NCI-H345 treated with DMSO at 0.1 percent for 48 hours (cell line): Measurements from ENCODE around the gene BCAM.

ENCODE experiments used
- DNase-seq: peaks from one replicate; lab custom pipeline; 2025; ENCODE audit not compliant: unreplicated experiment; lab: John Stamatoyannopoulos, UW

BCAM gene

DNA sequence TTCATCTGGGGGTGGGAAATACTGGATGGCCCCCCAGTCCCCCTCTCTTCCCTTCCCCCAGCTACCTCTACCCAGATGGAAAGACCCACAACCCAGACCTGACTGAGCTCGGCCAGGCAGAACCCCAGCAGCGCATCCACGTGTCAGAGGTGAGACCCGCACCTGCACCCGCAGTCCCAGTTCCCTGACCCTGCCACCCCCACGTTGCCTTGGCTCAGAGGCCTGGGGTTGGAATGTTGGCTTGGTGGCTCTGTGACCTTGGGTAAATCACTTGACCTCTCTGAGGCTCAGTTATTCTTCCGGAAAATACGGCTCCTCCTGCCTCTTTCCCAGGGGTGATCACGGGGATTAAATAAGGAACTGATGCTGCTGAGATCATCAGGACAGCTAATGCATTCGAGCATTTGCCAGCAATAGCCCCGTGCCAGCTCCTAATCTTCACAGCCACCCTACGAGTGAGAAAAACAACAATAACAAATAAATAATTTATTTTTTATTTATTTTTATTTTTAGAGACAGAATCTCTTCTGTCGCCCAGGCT lies 18.9 kb upstream of the BCAM start:
- DNase-seq, result no peak

DNA sequence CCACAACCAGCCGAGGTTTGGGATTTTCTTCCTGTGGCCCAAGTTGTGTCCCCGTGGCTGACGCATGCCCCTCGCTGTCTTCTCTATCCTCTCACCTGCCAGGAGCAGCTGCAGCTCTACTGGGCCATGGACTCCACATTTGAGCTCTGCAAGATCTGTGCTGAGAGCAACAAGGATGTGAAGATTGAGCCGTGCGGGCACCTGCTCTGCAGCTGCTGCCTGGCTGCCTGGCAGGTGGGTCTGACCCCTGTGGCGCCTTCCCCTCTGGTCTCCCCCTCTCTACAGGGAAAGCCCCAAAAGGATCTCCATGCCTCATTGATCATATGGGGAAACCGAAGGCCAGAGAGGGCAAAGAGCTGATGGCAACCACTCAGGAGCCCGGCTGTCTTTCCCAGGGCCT lies 16.6 kb upstream of the BCAM start:
- peak; percentile 59 for DNase-seq

DNA sequence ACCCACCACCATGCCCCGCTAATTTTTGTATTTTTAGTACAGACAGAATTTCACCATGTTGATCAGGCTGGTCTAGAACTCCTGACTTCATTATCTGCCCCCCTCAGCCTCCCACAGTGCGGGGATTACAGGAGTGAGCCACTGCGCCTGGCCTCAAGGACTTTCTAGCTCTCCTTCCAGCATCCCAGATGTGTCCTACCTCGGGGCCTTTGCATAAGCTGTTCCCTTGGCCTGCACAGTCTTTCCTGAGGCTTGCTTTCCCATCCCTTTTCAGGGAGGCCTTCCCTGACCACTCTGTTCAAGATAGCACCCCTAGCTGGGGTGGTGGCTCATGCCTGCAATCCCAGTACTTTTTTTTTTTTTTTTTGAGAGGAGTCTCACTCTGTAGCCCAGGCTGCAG lies 14.3 kb upstream of the BCAM start:
- no peak for DNase-seq

DNA sequence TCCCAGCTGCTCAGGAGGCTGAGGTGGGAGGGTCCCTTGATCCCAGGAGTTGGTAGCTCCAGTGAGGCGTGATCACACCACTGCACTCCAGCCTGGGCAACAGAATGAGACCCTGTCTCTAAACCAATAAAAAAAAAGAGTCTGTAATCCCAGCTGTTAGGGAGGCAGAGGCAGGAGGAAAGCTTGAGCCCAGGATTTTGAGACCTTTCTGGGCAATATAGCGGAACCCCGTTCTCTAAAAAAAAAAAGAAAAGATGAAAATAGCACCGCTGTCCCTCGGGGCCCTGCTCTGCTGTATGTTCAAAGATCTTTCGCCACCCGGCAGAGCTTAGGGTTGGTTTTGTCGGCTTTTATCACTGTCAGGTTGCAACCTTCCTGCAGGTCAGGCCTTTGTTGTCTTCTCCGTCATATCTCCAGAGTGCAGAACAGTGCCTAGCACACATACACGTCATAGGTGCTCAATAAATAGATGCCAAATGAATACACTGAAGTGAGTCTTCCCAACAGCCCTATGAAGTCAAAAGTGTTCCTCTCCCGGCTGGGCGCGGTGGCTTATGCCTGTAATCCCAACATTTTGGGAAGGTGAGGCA lies 13.4 kb upstream of the BCAM start:
- DNase-seq, result no peak

DNA sequence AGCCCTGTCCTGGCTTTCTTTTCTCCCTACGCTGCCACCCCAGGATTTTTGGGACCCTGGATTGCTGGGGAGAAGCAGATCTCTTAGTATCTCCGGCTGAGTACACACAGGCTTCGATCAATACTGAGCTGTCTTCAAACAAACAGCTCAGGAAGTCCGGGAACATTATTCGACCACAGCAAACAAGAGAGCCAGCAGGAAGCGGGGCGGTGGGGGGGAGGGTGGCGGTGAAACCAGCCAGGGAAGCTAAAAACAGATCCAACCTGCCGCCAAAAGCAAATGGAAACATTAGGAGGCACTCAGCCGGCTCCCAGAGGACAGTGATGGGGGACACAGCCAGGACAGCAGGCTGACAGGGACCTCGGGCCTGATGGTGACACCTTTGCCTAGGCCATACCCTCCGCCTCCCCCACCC lies 12.2 kb upstream of the BCAM start:
- DNase-seq, result peak; percentile 52

DNA sequence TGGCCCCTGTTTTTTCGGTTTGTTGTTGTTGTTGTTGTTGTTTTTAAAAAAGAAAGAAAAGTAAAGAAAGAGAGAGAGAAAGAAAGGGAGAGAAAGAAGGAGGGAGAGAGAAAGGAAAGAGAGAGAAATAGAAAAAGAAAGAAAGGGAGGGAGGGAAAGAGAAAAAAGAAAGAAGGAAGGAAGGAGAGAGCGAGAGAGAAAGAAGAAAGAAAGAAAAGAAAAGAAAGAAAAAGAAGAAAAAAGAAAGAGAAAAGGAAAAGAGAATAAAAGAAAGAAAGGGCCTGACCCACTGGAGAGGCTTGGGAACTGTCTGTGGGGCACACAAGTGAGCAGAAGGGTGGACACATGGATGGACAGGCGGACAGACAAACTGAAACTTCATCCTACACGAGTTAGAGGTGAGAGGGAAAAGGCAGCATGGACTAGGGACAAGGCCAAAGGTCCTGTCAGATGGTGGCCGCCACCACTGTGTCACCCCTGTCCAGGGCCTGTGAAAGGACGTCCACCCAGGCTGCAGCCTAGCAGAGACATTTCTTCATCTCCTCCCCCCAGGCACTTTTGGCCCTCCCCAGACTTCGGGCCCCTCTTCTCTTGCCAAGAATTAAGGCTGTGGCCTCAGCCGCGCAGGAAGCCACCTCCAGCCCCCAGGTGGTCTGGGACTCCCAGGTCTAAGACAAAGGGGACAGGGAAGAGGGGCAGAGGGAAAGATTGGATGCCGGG lies 9.1 kb upstream of the BCAM start:
- no peak for DNase-seq

DNA sequence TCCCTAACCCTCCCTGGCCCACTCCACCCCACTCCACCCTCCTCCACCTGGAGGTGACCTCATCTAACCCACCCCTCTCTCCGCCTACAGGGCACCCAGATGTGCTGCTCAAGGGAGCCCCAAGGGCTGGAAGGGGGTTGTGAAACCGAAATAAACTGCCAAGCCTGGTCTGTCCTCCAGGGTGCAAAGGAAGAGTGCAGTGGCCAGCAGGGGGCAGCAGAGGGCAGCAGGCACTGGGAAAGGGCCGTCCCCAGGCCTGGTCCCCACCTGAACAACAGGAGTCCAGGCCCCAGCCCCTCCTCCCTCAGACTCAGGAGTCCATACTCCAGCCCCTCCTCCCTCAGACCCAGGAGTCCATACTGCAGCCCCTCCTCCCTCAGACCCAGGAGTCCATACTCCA lies 8.4 kb upstream of the BCAM start:
- DNase-seq, result peak; percentile 32

DNA sequence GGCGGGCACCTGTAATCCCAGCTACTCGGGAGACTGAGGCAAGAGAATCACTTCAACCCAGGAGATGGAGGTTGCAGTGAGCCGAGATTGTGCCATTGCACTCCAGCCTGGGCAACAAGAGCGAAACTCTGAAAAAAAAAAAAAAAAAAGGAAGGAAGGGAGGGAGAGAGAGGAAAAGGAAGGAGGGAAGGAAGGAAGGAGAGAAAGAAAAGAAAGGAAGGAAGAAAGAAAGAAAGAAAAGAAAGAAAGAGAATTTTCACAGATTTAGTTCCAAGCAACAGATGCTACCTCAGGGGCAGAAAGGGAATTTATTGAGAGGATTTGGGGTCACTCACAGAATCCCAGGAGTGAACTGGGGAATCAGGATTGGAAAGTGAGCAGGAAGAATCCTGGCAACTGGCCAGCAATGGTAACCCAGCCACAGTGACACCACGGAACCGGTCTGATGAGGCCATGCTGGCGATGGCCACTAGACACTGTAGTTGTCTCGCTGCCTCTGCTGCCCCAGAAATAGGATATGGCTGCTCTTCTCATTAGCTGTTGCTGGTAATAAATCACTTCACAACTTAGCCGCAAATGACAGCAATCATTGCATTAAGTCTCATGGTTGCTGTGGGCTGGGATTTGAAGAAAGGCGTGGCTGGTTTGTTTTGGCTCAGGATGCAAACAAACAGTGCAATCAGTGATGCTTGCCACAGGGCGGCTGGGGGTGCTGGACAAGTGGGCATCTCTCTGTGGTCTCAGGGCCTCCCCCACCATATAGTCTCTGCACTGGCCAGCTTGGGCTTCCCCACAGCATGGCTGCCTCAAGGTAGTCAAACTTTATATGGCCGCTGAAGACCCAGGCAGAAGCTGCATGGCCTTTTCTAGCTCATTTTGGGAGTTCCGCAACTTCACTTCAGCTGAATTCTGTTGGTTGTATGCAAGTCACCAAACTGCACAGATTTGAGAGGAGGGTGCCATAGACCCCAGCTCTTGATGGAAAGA lies 5.2 kb upstream of the BCAM start:
- no peak for DNase-seq

DNA sequence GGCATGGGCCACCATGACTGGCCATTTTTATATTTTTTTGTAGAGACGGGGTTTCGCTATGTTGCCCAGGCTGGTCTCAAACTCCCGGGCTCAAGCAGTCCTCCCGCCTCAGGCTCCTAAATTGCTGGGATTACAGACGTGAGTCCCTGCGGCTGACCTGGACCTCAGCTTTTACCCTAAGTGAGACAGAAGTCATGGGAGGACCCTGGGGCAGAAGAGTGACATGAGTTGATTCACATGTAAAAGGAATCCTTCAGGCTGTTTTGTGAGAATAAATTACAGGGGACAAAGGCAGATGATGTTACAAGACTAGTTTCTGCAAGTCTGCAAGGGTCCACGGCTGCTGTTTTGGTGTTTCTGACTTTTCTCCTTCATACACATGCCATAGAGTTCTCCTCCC lies 2.6 kb upstream of the BCAM start:
- no peak for DNase-seq

DNA sequence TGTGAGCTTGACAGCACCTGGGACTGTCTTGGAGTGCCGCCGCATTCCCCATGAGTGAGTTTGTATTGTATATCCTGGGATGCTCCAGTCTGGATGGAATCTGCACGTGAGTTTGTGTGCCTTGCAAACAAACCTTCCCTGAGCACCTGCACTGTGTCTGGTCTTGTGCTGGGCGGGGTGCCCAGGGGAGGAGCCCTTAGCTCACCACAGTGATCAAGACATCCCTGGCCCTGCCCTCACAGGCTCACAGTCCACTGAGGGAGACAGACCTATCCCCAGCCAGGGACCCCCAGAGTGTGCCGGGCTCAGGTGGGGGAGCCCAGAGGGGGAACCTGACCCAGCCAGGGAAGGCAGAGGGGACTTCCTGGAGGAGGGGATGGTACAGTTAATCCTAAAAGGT lies 1.7 kb upstream of the BCAM start:
- peak; percentile 42 for DNase-seq

DNA sequence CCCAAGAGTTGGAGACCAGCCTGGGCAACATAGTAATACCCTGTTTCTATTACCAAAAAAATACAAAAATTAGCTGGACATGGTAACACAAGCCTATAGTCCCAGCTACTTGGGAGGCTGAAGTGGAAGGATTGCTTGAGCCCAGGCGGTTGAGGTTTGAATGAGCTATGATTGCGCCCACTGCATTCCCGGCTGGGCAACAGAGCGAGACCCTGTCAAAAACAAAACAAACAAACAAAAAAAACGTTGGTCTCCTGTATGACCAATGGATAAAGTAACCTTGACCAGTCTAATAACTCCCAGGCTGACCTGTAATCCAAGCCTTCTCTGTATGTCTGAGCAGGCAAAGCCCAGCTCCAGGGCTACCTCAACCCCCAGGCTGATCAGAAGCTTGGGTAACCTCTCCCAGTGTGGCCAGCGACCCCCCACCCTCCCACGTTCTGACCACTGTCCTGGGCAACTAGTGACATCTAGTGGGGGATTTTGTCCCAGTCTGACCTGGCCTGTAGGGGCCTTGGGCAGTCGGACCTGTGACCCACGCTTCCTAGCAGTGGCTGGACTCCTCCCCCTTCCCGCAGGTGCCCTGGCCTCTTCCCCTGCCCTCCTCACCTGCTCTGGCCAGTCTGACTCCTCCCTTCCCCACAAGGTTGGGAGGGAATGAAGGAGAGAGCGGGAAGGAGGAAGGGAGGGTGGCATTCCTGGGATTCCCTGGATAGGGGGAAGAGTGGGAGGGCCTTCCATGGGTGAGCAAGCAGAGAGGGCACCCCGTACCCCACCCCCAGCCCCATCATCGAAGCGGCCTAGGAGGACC lies 1.0 kb upstream of the BCAM start:
- no peak for DNase-seq

DNA sequence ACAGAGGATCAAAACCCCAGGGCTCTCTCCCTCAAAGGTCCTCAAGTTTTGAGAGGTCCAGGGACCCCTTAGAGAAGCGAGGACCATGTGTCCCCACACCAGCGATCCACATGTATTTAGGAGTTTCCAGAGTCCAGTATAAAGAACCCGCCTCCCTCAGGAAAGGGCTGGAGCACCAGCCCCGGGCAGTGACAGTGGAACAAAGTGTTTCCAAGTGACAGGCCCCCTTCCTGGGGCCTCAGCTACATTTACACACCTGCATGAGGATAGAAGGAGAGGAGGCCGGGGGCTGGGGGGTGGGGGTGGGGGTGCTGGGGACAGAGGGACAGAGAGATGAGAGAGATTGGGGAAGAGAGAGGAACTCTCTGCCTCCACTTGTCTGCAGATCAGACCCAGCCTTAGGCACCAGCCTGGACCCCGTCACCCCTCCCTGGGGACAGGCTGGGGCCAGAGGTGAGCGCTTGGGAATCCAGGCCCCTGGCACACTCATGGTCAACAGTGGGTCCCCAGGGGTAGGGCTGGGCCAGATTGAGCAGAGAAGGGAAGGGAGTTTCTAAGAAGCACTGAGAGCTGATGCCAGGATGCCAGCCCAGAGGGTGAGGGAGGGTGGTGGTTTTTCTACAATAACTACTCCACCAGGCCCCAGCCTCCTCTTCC lies 802 bp downstream of the BCAM start:
- no peak for DNase-seq

DNA sequence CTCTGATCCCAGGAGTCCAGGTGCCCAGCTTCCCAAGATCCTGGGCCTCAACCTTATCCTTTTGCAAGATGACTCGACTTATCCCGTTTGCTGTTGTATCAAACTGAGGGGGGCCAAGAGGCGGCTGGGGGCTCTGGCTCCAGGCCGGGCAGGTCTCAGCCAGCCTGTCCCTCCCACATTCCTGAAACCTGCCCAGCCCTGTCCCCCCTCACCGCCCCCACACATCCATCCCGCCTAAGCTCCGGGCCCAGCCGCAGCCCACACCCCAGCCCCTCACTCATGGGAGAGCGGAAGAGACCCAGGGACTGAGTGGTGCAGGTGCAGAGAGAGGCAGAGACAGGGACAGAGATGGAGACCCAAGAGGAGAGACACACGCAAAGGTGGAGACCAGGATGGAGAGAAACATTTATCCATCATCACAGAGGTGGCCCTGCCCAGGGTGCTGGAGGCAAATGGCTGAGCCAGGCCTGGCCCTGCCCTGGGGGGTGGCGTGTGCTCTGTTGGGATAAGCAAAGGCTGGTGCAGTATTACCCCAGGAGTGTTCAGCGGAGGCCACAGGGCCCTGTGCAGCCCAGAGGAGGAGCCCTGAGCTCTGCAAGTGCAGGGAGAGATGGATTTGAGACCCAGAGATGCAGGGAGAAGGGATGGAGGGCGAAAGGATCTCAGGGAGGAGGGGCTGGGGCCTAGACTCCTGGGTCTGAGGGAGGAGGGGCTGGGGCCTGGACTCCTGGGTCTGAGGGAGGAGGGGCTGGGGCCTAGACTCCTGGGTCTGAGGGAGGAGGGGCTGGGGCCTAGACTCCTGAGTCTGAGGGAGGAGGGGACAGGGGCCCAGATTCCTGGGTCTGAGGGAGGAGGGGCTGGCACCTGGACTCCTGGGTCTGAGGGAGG lies 1.6 kb downstream of the BCAM start:
- no peak for DNase-seq

DNA sequence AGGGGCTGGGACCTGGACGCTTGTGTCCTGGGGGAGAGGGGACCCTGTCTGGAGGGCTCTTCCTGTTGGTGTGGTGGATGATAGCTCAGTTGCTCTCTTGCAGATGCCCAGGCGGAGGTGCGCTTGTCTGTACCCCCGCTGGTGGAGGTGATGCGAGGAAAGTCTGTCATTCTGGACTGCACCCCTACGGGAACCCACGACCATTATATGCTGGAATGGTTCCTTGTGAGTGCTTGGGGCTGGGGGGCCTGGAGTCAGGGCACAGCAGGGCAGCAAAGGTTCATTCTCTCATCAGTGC lies 2.2 kb downstream of the BCAM start:
- DNase-seq, result no peak

DNA sequence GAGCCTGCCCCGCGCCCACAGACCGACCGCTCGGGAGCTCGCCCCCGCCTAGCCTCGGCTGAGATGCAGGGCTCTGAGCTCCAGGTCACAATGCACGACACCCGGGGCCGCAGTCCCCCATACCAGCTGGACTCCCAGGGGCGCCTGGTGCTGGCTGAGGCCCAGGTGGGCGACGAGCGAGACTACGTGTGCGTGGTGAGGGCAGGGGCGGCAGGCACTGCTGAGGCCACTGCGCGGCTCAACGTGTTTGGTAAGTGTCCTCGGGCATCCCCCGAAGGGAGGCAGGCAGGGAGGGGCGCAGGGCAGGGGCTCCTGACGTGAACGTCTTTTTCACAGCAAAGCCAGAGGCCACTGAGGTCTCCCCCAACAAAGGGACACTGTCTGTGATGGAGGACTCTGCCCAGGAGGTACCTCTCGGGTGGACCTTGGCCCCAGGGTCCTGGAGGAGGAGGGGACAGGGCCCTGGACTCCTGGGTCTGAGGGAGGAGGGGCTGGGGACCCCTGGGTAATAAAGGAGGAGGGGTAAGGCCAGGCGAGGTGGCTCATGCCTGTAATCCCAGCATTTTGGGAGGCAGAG lies 3.3 kb downstream of the BCAM start:
- DNase-seq, result no peak

DNA sequence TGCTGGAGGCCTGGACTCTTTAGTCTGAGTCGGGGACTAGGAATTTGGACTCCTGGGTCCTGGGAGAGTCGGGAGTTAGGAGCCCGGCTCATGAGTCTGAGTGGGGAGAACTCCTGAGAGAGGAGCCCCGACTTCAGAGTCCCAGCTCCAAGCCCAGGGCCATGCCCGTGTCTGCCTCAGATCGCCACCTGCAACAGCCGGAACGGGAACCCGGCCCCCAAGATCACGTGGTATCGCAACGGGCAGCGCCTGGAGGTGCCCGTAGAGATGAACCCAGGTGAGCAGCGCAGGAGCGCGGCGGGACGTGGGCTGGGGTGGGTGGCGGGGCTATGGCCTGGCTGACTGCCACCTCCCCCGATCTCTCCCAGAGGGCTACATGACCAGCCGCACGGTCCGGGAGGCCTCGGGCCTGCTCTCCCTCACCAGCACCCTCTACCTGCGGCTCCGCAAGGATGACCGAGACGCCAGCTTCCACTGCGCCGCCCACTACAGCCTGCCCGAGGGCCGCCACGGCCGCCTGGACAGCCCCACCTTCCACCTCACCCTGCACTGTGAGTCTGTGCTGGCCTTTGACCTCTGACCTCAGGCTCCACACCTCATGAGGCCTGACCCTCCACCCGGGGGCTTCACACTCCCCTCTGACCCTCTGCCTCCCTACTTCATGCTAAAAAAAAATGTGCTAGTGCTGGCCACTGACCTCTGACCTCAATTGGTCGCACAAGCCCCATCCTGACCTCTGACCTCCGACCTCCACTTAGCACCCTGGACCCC lies 4.4 kb downstream of the BCAM start:
- DNase-seq, result no peak

DNA sequence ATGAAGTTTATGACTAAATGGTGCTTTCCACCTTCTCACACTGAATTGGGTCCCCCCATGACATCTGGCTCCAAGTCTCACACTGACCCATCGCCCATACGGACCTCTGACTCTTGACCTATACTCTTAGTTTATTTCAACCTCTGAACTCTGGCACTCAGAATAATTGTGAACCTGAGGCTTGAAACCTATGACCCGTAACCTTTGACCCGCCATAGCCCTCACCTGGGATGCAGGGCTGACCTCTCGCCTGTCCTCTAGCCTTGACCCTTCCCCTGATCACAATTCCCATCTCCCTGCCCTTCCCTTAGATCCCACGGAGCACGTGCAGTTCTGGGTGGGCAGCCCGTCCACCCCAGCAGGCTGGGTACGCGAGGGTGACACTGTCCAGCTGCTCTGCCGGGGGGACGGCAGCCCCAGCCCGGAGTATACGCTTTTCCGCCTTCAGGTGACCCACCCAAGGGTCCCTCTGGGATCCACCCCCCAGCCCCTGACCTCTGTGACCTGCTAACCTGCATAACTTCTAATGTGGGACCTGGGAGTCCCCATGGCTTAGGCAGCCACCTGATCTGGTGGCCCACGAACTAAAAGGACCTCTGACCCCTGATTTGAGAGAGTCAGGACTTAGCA lies 5.1 kb downstream of the BCAM start:
- DNase-seq, result no peak

DNA sequence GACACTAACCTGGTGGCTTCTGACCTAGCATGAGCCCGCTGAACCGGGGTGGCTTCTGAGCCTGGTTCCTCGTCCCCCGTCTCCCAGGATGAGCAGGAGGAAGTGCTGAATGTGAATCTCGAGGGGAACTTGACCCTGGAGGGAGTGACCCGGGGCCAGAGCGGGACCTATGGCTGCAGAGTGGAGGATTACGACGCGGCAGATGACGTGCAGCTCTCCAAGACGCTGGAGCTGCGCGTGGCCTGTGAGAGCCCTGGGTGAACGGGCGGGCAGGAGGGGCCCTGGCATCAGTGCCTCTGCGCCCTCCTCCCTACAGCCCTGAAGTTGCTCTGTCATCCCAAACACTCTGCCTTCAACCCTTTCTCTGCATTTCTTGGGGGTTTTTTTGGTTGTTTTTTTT lies 5.6 kb downstream of the BCAM start:
- no peak for DNase-seq
